Measurements from ENCODE around the gene TIPARP.
A peak's percentile ranks its signal among the peaks of the same experiment; 100 is the strongest.
"Not testable (repeated sequence)": the region's sequence is repeated elsewhere in the genome, so short reads cannot be mapped to it uniquely, and the experiment has no call there.

The TIPARP gene

DNA sequence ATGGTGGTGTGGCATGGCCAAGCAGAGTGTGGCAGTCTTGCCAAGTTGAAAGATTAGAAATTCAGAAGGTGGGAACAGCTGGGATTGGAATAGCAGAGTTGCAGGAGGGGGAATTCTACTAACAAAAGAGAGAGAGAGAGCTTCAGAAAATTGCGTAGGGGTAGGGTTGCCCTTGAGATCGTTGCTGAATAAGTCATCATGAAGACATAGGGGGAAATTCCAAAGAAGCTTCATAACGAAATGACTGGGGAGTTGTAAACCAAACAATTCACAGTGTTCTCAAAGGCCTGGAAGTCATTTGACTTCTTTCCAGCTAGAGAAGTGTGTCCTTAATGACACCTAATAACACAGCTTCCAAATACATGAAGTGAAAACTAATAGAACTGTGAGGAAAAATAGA, 26.3 kb upstream of the TIPARP start:
- DNase-seq: no peak

GRCh38 chr3:156649681-156650080, 24.7 kb upstream of the TIPARP start:
- DNase-seq: no peak

DNA sequence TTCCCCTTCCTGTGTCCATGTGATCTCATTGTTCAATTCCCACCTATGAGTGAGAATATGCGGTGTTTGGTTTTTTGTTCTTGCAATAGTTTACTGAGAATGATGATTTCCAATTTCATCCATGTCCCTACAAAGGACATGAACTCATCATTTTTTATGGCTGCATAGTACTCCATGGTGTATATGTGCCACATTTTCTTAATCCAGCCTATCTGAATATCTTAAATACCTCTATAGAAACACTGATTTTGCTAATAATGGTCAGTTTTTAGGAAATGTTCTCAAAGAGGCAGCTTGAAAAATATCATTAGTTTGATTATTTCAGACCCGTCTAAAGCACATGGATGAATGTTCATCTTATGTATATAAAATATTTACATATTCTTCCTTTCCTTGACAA, 21.7 kb upstream of the TIPARP start:
- not testable (repeated sequence) for DNase-seq

- DNase-seq: no peak
Observed at GRCh38 chr3:156654834-156655233, 19.6 kb upstream of the TIPARP start.

DNA sequence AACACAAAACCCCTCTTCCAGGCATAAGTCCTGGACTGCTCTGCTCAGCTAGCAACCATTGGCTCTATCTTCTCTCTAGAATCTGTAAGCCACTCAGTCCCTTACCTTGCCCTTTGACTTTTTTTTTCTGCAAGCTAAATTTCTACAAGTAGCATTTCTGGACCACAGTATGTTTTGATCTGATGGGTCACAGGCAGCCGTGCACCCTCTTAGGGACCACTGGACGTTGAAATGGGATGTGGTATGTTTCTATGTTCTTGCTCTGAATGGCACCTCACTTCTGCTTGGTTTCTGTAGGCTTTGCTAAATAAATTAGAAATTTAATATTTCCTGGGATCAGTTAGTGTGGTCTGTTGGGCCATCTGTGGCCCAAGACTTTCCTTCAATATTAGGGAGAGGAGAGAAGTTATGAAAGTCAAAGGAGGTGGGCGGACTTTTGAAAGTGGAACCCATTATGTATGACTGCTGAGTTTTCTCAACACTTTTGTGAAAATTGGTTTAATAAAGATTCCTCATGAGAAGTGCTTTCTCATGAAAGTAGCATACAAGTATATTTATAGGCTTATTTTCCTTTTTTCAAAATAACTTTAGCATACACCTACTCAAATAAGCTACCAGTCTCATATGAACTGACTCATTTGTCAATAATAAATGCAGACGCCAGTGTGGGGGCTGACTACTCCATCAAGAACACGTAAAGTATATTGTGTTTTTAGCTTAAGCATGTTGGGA, 18.4 kb upstream of the TIPARP start:
- DNase-seq: no peak

- DNase-seq: no peak
Observed at GRCh38 chr3:156657440-156657839, 16.9 kb upstream of the TIPARP start.

DNA sequence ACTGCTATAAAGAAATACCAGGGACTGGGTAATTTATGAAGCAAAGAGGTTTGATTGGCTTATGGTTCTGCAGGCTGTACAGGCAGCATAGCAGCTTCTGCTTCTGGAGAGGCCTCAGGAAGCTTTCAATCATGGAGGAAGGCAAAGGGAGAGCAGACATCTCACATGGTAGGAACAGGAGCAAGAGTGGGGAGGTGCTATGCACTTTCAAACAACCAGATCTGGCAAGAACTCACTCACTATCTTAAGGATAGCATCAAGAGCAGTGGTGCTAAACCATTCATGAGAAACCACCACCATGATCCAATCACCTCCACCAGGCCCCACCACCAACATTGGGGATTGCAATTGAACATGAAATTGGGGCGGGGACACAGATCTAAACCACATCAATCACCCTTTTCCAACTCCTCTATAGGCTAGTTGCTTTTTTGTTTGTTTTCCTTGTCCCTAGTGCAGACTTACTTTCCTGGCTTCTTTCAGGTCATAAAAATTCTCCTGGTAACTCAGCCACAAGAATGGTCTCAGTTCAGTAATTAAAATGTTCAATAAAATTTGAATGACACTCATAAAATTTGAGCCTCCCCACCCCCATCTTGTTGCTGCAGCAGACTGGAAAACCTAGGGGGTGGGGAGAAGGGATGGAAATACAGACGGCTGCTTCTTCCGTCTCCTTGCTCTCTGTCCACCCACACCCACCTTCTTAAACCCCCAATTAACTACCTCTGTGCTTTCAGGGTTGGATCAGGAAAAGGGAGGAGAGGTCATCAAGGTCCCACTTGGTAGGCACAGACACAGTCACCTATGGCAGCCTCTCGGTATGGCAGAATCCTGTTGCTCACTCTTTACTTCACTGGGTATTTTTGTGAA, 16.3 kb upstream of the TIPARP start:
- DNase-seq: no peak

GRCh38 chr3:156658732-156659090, 15.7 kb upstream of the TIPARP start:
- DNase-seq: no peak

GRCh38 chr3:156659260-156659659, 15.1 kb upstream of the TIPARP start:
- no peak for DNase-seq

- no peak for DNase-seq
Observed at GRCh38 chr3:156661155-156661554, 13.2 kb upstream of the TIPARP start.

GRCh38 chr3:156664011-156664830, 10.2 kb upstream of the TIPARP start:
- no peak for DNase-seq

DNA sequence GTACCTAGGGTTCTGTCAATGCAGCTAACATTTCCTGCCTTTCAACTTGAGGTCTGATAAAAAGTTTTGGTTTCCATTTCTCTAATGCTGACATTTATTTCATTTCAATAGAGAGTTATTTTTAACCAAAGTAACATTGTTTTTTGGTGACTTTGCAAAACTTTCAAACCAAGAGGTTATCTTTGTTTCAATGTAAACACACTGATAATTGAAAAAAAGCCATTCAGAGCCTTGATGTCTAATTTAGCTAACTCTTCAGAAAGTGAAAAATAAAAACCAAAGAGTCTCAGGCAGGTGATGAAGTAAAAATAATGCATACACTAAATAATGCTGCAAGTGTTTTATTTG, 9.6 kb upstream of the TIPARP start:
- DNase-seq: no peak

DNA sequence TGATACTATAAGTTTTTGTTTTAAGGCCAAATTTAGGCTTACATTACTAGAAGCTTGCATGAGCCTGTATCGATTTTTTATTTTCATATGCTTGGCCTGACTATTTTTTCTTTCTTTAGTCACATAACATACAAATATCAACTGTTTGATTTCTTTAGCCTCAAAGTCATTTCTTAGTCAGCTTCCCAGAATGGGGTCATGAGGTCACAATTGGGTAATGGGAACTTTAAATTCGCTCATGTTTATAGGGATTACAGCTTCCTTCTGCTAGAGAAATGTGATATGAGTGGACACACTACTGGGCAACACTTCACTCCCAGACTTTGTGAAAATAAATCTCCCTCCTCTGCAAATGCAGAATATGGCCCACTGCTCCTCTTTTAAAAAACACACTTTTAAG, 9.1 kb upstream of the TIPARP start:
- no peak for DNase-seq

GRCh38 chr3:156666073-156666472, 8.3 kb upstream of the TIPARP start:
- no peak for DNase-seq

DNA sequence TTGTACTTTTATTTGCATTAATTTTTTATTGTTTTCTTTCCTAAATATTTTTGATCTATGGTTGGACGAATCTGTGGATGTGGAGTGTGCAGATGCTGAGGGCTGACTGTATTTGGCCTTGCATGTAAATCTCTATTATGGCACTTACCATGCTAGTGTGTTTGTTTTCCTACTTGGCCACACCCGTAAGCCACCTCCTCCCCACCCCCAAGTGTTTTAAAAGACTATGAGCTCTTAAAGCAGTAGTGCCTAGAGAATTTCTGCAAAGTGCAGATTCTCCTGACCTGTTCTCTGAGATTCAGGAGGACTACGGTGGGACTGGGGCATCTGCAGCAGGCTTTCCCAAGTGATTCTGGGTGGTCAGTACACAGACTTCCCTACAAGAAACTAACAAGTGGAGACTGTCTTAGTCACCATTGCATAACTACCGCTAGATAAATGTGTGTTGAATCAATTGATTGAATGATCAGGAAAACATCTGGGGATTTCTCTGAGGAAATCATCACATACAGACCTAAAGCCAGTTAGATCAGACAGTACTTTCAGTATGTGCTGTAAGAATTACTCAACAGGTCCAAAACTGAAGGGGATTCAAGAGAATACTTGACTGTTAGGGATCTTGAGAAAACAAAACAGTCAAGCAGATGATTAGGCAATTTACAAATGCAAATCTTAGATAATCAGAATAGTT, 6.2 kb upstream of the TIPARP start:
- DNase-seq: no peak

DNA sequence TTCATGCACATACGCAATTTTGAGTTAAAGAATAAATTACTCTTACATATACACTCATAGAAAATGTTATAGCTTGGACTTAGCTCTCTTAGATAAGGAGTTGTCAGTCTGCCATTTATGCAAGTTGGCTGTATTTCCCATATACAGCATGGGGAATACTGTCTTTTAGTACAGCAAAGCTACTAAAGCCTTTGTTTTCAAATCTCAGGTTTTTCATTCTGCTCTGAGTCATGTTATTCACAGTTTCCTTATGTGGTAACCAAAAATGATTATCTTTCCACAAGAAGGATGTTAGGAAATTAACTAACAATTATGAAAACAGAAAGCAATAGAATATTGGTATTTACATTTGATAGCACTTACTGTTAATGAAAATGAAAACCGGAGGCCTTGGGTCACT, 4.3 kb upstream of the TIPARP start:
- no peak for DNase-seq

- DNase-seq: no peak
Observed at GRCh38 chr3:156670652-156671051, 3.7 kb upstream of the TIPARP start.

DNA sequence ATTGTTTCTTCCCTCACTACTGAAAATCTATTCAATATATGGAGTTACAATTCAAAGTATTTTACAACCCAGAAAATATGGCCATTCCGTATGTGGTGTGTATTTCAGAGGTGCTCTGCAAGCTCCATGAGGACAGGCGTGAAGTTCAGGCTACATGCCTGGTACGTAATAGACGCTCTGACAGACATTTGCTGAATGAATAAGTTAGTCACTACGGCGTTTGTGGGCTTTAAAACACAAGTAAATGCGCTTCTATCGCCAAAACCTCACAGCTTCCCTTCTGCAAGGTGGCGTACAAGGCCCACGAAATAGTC, 701 bp upstream of the TIPARP start:
- no peak for DNase-seq

DNA sequence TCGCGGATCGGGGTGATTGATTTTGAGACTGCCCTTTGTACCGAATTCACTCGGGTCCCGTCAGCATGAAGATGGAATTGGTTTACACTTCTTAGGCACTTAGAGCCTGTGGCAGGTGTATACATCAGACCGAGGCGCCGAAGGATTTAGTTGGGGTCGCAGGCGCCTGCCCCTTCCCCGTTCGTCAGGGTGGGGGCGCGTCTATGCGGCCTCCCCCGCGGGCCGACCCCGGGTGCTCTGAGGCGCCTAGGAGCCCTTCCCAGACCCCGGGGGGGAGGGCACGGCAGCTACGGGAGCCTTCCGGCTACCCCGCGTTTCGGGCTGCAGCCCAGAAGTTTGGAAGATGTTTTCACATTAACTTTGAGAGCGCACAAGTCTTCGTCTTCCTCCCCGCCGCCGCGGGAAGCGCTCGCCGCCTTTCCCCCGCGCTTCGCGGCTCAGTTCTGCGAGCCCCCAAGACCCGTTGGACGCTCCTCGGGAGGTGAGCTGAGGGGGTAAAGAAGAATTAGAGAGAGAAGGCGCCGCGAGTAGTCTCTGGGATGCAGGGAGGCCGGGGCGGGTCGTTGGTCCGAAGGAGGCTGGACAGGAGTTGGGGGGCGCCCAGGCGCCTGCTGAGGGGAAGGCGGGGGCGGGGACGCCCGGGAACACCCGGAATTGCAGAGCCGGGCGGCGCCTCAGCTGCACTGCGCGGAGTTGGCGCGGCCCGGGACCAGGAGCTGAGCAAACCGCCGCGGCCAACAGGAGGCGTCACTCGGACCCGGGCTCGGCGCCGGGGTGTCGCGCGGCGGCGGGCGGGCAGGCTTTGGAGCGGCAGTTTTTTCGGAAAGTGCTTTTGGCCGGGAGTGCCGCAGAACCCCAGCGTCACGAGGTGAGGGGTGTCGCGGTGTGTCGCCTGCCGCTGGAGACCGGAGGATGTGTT, 780 bp downstream of the TIPARP start:
- DNase-seq: peak; percentile 63

DNA sequence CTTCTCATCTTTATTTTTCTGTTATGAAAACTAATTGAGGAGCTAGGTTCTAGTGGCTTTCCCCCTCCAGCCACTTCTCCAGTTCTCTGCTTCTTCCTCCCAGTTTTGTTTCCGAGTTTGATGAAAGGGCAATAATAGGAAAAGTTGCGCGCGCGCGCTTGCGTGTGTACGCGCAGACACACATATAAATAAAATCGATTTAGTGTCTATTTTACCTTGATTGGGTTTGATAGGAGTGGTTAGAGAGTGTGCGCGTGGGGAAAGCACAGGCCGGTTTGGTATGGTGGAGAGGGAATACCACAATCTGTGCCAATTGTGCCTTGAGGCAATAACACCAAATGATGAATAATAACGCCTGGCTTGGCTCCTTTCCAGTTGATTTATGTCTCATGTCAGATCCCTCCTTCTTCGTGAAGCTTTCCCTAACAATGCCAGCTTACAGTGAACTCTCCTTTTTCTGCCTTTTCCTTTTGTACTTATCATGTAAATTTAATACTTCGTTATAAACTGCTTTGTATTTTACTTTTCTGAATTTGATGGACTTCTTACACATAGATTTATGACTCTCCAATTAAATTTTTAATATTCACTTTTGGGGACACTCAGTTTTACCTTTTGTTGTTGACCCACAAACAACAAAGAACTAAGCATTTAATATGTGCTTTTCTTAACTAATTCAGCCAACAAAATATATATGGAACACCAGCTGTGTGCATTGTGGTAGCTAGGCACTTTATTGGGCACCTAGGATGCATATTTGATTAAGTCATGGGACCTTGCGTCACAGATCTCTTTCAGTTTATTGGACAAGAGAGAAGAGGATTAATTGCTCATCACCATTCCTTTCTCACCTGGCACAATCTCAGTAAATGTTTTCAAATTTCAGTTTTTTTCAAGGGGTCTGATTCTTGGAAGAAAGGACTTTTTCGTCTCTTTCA, 1.7 kb downstream of the TIPARP start:
- peak; percentile 94 for DNase-seq
